ENCODE measurements around the gene MUC20.
"Not testable (repeated sequence)": the region's sequence is repeated elsewhere in the genome, so short reads cannot be mapped to it uniquely, and the experiment has no call there.

The MUC20 gene

GRCh38 chr3:195729476-195730251, 8.9 kb downstream of the MUC20 start:
- no peak for DNase-seq (ENCODE audit: low spot score)

DNA sequence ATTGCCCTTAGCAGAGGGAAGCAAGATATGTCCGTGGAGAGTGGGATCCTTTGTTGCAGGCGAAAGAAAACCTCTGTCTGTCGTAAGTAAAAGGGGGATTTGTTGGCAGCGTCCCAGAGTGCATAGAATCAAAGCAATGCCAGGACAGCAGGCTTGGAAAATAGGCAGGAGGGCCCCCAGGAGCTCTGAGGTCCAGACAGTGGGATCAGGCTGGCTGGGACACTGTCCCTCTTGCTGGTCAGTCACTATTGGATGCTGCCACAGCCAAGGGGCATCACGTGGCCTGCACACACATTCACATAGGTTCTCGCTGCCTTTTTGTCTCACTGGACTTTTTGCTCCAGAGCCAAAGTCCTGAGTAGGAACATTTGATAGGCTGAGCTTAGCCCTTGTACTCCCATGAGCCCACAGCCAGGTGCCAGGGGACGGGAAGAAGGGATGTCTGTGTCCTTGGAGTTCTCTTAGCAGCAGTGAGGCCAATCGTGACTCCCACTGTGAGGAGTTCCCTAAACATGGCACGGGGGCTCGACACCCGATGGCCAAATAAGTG, 10.7 kb downstream of the MUC20 start:
- no peak for DNase-seq (ENCODE audit: low spot score)

GRCh38 chr3:195732940-195733339, 12.2 kb downstream of the MUC20 start:
- DNase-seq (ENCODE audit: low spot score) = no peak

- DNase-seq (ENCODE audit: low spot score) = no peak
Observed at GRCh38 chr3:195735036-195735695, 14.4 kb downstream of the MUC20 start.

DNA sequence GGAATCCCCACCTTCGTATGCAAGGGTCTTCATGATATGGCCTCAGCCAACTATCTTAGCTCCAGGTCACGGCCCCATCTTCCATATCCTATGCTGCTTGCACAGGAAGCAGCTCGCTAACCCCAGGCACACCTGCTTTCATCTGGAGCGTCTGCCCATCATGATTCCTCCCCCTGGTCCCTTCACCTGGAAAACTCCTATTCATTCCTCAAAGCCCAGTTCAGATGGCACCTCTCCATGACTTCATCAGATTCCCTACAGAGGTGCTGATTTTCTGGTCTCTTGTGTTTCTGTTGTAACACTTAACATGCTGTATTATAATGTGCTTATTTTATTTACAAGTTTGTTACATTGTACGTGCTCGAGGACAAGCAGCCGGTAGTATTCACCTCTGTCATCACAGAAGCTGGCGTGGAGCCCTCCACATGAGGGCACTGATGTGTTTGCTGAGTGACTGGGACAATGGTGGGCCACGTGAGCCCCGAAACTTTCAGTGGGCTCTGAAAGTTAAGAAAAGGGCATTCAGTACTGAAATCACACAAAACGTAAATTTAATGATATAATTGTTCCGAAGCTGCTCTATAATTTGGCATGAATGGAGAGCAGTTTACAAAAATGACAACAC, 16.2 kb downstream of the MUC20 start:
- DNase-seq (ENCODE audit: low spot score) = no peak

DNA sequence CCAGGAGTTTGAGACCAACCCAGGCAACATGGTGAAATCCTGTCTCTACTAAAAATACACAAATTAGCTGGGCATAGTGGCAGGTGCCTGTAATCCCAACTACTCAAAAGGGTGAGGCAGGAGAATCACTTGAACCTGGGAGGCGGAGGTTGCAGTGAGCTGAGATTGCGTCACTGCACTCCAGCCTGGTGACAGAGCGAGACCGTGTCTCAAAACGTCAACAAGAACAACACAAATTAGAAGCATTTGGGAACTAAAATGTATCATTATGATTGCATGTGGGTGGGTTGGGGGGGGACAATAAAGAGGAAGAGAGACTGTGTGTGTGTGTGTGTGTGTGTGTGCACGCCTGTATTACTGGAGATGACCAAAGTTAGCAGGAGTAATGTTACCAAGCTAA, 17.0 kb downstream of the MUC20 start:
- DNase-seq (ENCODE audit: low spot score) = not testable (repeated sequence)

DNA sequence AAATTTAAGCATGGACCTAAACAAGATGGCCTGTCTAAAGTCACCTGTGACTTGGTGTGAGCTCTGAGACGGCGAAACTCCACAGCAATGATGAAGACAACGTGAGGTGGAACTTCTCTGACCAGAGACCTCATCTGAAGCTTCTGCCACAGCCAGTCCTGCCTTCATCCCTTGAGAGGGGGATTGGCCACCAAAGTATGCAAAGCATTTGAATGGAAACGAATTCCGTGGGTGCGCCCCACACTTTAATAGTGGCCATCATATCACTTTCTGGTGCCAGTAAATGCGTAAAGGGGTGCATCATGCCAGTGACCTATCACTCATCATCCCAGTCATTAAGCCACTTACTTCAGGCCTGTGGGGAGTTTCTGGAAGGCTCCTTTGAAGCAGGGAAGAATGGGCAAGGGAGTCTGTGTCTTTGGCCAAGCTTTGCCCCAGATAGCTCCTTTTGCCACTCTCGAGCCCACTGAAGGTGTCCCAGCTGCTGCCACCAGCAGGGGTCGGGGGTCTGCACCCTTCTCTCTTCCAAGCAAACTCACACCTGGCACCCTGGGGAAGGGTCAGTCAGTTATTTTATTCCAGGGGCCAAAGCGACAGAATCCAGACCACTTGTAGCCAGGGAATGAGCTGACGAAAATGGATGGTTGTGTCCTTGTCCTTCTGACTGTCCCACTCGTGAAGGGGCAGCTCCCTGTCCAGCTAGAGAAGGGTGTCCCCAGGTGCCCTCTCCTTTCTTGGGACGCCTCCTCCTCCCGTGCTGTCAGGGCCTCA, 17.7 kb downstream of the MUC20 start:
- DNase-seq (ENCODE audit: low spot score) = no peak

DNA sequence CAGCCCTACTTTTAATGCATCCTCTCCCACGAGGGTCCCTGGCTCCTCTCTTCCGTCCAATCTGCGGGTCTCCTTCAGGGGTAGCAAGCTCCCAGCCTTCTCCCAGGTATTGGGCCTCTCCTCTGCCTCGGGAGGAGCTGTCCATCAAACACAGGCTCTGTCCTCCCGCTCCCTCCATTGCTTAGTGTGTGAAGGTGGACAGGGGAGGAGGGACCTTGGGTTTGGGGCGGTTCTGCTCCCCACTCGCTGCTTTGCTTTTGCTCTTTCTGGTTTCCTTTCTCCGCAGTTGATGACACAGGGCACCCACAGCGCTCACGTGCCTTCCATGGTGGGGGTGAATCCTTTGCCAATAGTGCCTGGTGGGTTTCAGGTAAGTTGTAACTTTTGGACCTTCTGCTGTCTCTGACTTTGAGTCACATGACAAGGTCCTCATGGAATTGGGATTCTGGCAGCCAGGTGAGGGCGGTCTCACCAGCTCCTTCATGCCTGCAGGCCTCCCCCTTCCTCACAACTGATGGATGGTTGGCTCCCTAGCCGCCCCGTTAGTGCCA, 18.9 kb downstream of the MUC20 start:
- no peak for DNase-seq (ENCODE audit: low spot score)

DNA sequence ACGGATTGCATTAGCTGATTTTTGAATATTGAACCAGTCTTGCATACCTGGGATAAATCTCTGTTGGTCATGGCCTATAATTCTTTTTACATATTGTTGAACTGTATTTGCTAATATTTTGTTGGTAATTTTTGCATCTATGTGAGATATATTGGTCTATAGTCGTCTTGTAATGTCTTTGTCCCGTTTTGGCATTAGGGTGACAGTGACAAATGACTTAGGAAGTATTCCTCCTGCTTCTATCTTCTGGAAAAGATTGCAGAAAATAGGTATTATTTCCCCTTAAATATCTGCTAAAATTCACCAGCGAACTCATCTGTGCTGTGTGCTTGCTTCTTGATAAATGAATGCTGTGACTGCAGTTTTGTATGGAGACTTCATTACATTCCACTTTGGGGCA, 23.7 kb downstream of the MUC20 start:
- no peak for DNase-seq (ENCODE audit: low spot score)

- DNase-seq (ENCODE audit: low spot score) = no peak
Observed at GRCh38 chr3:195746346-195746745, 25.6 kb downstream of the MUC20 start.

GRCh38 chr3:195746751-195747150, 26.0 kb downstream of the MUC20 start:
- no peak for DNase-seq (ENCODE audit: low spot score)

- no peak for DNase-seq (ENCODE audit: low spot score)
Observed at GRCh38 chr3:195748661-195749060, 27.9 kb downstream of the MUC20 start.

DNA sequence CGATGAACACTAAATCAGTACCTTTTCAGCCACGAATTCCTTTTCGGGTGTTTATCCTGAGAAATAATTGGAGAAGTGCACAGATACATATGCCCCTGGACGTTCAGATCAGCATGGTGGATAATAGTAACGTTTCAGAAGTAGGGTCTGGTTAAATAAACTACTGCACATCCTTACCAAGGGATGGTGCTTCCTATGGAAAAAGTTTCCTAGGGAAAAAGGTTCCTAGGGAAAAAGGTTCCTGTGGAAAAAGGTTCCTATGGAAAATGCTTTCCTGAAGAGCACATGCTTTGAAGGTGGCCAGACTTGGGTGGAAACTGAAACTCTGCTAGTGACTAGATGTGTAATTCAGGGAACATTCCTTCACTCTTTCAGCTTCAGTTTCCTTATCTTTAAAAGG, 28.3 kb downstream of the MUC20 start:
- not testable (repeated sequence) for DNase-seq (ENCODE audit: low spot score)

GRCh38 chr3:195750797-195751520, 30.2 kb downstream of the MUC20 start:
- DNase-seq (ENCODE audit: low spot score) = no peak

GRCh38 chr3:195751560-195751959, 30.8 kb downstream of the MUC20 start:
- no peak for DNase-seq (ENCODE audit: low spot score)

DNA sequence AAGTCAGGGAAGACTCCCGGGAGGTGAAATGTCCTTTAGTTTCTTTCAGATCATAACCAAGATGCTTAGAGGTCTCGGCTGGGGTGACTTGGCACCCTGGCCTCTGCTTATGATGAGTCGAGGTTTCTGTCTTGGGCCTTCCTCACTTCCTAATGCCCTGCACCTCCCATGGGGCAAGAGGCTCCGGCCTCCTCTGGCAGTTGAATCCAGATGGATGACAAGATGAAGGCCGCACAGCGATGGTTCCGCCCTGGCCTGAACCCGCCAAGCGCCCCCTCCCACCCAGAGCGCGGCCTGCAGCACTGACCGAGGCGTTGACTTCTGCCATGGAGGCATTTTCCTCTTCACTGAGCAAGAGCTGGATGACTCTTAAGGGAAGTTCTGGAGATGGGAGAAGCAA, 31.3 kb downstream of the MUC20 start:
- no peak for DNase-seq (ENCODE audit: low spot score)

DNA sequence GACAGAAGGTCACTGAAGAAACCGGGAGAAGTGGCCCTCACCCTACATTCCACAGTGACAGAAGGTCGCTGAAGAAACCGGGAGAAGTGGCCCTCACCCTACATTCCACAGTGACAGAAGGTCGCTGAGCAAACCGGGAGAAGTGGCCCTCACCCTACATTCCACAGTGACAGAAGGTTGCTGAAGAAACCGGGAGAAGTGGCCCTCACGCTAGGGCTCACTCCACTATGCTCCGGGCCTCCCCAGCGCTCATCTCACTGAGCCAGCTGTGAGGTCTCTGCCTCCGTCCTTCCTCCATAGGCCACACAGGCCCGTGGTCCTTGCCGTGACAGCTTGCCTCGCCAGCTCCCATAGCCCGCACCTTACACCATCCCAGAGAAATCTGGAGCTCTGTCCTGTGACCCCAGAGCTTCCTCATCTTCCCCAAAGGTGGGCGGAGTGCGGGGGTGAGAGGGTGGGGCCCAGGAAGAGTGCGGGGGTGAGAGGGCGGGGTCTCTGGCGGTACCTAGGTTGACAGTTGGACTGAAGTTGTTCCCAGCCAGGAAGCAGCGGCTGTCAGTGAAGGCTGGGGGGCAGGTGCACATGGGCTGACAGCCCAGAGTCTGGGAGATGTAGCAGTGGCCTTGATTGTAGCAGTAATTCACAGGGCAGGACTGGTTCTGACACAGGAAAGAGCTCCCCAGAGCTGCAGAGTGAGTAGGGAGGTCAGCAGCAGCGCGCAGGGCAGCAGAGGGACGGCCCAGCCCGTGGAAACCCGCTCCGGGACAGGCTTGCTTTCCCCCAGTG, 32.0 kb downstream of the MUC20 start:
- no peak for DNase-seq (ENCODE audit: low spot score)

DNA sequence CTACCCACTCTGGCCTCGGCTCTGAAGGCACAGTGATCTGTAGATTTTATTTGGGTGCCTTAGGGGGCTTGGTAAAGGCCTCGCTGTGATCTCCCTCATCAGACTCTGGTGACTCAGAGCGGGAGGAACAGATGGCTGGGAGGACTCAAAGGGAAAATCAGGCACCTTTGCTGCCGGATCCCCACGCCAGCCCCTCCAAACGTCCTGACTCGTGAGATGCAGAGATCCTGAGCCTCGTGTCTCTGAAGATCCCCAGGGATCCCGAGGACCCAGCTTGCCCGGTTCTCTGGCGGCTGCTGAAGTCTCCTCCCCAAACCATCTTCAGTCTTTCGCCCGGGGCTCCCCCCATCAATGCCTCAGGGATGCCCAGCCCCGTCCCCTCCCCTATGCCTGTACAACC, 32.8 kb downstream of the MUC20 start:
- DNase-seq (ENCODE audit: low spot score) = no peak

- no peak for DNase-seq (ENCODE audit: low spot score)
Observed at GRCh38 chr3:195754141-195754540, 33.4 kb downstream of the MUC20 start.

GRCh38 chr3:195754906-195755305, 34.1 kb downstream of the MUC20 start:
- DNase-seq (ENCODE audit: low spot score) = no peak
